ENCODE measurements around the gene LOXL3.

LOXL3 gene

DNA sequence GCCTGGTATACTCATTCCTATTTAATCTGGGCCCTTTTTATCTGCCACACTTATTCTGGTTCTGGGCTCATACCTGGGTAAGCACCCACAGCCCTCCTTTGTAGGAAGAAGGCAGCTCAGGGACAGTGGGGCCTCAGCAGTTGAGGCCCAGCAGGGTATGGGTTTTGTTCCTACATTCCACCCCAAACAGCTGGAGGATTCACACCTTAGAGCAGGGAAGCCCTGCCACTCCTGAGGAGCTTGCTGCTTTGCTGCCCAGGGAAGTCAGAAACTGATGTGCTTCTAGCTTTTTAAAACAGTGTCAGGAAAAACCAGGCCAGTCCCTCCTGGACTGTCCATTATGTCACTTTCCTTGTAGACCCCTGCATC, 53.2 kb downstream of the LOXL3 start:
- ChIA-PET CTCF (interaction anchor here (0.7 to 1.0 kb wide), 4 partner anchors 18 to 140 kb away, joined by 3 to 4 read pairs (median 4); partner anchors contain the start of genes CCDC142 and TTC31), POLR2A (interaction anchor here (1.2 to 1.6 kb wide), 2 partner anchors 10 to 18 kb away, joined by 3 to 7 read pairs; partner anchors contain the start of genes CCDC142 and TTC31)
- no peak for TF ChIP-seq ZNF174 (tag by site-specific recombination; IDR thresholded peaks at IDR 0.05)
- no peak for TF ChIP-seq ZNF549 (tag by site-specific recombination; IDR thresholded peaks at IDR 0.05)
- no peak for TF ChIP-seq ZNF24 (tag by site-specific recombination; IDR thresholded peaks at IDR 0.05)
- TF ChIP-seq ZNF214 (tag by site-specific recombination; IDR thresholded peaks at IDR 0.05; ENCODE audit: borderline replicate concordance): no peak
- TF ChIP-seq ZNF544 (tag by site-specific recombination; IDR thresholded peaks at IDR 0.05): no peak
- TF ChIP-seq, protein P1, sequence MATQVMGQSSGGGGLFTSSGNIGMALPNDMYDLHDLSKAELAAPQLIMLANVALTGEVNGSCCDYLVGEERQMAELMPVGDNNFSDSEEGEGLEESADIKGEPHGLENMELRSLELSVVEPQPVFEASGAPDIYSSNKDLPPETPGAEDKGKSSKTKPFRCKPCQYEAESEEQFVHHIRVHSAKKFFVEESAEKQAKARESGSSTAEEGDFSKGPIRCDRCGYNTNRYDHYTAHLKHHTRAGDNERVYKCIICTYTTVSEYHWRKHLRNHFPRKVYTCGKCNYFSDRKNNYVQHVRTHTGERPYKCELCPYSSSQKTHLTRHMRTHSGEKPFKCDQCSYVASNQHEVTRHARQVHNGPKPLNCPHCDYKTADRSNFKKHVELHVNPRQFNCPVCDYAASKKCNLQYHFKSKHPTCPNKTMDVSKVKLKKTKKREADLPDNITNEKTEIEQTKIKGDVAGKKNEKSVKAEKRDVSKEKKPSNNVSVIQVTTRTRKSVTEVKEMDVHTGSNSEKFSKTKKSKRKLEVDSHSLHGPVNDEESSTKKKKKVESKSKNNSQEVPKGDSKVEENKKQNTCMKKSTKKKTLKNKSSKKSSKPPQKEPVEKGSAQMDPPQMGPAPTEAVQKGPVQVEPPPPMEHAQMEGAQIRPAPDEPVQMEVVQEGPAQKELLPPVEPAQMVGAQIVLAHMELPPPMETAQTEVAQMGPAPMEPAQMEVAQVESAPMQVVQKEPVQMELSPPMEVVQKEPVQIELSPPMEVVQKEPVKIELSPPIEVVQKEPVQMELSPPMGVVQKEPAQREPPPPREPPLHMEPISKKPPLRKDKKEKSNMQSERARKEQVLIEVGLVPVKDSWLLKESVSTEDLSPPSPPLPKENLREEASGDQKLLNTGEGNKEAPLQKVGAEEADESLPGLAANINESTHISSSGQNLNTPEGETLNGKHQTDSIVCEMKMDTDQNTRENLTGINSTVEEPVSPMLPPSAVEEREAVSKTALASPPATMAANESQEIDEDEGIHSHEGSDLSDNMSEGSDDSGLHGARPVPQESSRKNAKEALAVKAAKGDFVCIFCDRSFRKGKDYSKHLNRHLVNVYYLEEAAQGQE (tag by site-specific recombination; IDR thresholded peaks at IDR 0.05): no peak
- TF ChIP-seq YY1 (tag by site-specific recombination; IDR thresholded peaks at IDR 0.05): no peak
- TF ChIP-seq, protein P2, sequence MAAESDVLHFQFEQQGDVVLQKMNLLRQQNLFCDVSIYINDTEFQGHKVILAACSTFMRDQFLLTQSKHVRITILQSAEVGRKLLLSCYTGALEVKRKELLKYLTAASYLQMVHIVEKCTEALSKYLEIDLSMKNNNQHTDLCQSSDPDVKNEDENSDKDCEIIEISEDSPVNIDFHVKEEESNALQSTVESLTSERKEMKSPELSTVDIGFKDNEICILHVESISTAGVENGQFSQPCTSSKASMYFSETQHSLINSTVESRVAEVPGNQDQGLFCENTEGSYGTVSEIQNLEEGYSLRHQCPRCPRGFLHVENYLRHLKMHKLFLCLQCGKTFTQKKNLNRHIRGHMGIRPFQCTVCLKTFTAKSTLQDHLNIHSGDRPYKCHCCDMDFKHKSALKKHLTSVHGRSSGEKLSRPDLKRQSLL (tag by site-specific recombination; IDR thresholded peaks at IDR 0.05): no peak
- TF ChIP-seq ZEB2 (tag by site-specific recombination; IDR thresholded peaks at IDR 0.05): no peak
- TF ChIP-seq IKZF3 (tag by site-specific recombination; IDR thresholded peaks at IDR 0.05): no peak
- no peak for TF ChIP-seq ZNF10 (tag by site-specific recombination; IDR thresholded peaks at IDR 0.05)
- TF ChIP-seq ZNF624 (tag by site-specific recombination; IDR thresholded peaks at IDR 0.05): no peak
- TF ChIP-seq ZNF514 (tag by site-specific recombination; IDR thresholded peaks at IDR 0.05): no peak
- no peak for TF ChIP-seq WT1 (tag by site-specific recombination; IDR thresholded peaks at IDR 0.05)
- Histone ChIP-seq H3K27ac (ENCODE audit: extremely low read depth, low read depth, low read length) (no peak overlapping the region), H3K9me3 (ENCODE audit: control insufficient read depth, insufficient read depth, low read depth, low read length) (no peaks in the 10 kb centered on the region), H3K36me3 (ENCODE audit: control insufficient read depth in 2 of 2, insufficient read depth in 1 of 2, low read length in 2 of 2) (peaks cover under 1 to 15% of the 10 kb centered on the region in 2 experiments; a peak in 2 of 3 replicates), H3K4me1 (ENCODE audit: control insufficient read depth, insufficient read depth, low read length) (no peaks in the 10 kb centered on the region), H3K4me3 (ENCODE audit: low read depth, low read length) (no peak overlapping the region)

DNA sequence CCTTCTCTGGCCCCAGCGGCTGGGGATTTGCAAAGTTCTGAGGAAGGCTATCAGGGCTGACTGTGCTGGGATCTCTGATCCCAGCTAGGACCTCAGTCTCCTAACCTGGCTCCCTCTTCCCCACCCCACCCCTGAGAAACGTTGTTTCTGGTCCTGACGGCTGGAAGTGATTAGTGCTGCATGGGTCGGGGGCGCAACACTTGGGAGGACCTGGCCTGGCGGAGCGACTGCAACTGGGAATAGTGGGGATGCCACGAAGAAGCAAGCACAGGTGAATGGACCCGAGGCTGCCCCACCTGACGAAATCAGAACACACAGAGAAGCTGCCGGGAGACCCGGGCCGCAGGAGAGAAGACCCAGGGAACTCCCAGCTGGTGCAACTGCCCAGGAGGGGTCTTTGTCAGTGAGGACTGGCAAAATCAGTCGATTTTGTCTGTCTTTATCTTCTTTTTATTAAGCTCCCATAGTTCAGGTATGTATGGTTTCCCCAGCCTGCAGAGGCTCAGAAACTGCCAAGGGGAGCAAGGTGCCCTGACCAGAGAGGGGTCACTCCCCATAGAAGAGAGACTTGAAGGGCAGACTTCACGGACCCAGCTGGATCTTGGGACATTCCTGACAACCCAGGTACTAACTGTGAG, 53.7 kb downstream of the LOXL3 start:
- Histone ChIP-seq H3K4me3 (ENCODE audit: low read depth, low read length) (no peak overlapping the region), H3K27ac (ENCODE audit: extremely low read depth, low read depth, low read length) (no peak overlapping the region), H3K9me3 (ENCODE audit: control insufficient read depth, insufficient read depth, low read depth, low read length) (no peaks in the 10 kb centered on the region), H3K4me1 (ENCODE audit: control insufficient read depth, insufficient read depth, low read length) (no peaks in the 10 kb centered on the region), H3K36me3 (ENCODE audit: control insufficient read depth in 2 of 2, insufficient read depth in 1 of 2, low read length in 2 of 2) (peaks cover 0 to 10% of the 10 kb centered on the region in 2 experiments; a peak in 2 of 3 replicates)
- ChIA-PET POLR2A (interaction anchor here (1.2 kb wide), 1 partner anchor 10 kb away, joined by 3 read pairs; no protein-coding TSS in a partner anchor), CTCF (interaction anchor here (0.7 to 1.0 kb wide), 4 partner anchors 17 to 141 kb away, joined by 3 to 4 read pairs (median 4); partner anchors contain the start of genes CCDC142 and TTC31)
- TF ChIP-seq SALL2 (tag by site-specific recombination; IDR thresholded peaks at IDR 0.05; ENCODE audit: borderline replicate concordance) (no peak), ZNF223 (tag by site-specific recombination; IDR thresholded peaks at IDR 0.05) (no peak), ZNF2 (tag by site-specific recombination; IDR thresholded peaks at IDR 0.05) (no peak), ZNF19 (tag by site-specific recombination; IDR thresholded peaks at IDR 0.05; ENCODE audit: low read depth) (no peak), KLF16 (tag by site-specific recombination; IDR thresholded peaks at IDR 0.05) (no peak), ZNF16 (tag by site-specific recombination; IDR thresholded peaks at IDR 0.05; ENCODE audit: low read depth) (no peak), ZNF48 (tag by site-specific recombination; IDR thresholded peaks at IDR 0.05) (no peak), ZNF114 (tag by site-specific recombination; IDR thresholded peaks at IDR 0.05) (no peak), ZNF623 (tag by site-specific recombination; IDR thresholded peaks at IDR 0.05) (no peak), ZNF76 (tag by site-specific recombination; IDR thresholded peaks at IDR 0.05; ENCODE audit: borderline replicate concordance, low read depth) (no peak), ZFP37 (tag by site-specific recombination; IDR thresholded peaks at IDR 0.05) (no peak), ZNF169 (tag by site-specific recombination; IDR thresholded peaks at IDR 0.05) (no peak)
- TF ChIP-seq, protein P1 (tag by site-specific recombination; IDR thresholded peaks at IDR 0.05): no peak
- TF ChIP-seq, protein P3, sequence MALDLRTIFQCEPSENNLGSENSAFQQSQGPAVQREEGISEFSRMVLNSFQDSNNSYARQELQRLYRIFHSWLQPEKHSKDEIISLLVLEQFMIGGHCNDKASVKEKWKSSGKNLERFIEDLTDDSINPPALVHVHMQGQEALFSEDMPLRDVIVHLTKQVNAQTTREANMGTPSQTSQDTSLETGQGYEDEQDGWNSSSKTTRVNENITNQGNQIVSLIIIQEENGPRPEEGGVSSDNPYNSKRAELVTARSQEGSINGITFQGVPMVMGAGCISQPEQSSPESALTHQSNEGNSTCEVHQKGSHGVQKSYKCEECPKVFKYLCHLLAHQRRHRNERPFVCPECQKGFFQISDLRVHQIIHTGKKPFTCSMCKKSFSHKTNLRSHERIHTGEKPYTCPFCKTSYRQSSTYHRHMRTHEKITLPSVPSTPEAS (tag by site-specific recombination; IDR thresholded peaks at IDR 0.05): no peak
